Esophagus squamous epithelium (tissue), 5 donors: ENCODE results near the gene SPDYE4. TPM values are rescaled to one million over a fixed set of nuclear protein-coding genes. Genes with fewer than 3 reads are reported as not detected.
"Not testable (repeated sequence)": the region's sequence is repeated elsewhere in the genome, so short reads cannot be mapped to it uniquely, and the experiment has no call there.

Experiments
- DNase-seq: peaks from one replicate; lab custom pipeline; 2025; lab: John Stamatoyannopoulos, UW
- H3K27ac ChIP-seq, 4 donors: fragments of 200-600 bp; sonication (generic); one replicate each; pipeline ENCODE4 v1.5.1; 2016 to 2019; ENCODE audit warnings: mild to moderate bottlenecking in 1 of 4
- H3K27me3 ChIP-seq, 4 donors: fragments of 200-600 bp; sonication (generic); 1 replicate in 3 of 4; 2 replicates in 1 of 4; pipeline versions ENCODE4 v1.5.1 to v1.6.0; 2017 to 2021; ENCODE audit warnings: antibody characterized with exemption in 1 of 4
- H3K36me3 ChIP-seq, 3 donors: fragments of 200-600 bp; sonication (generic); one replicate each; pipeline ENCODE4 v1.5.1; 2016 to 2019
- H3K4me1 ChIP-seq, 3 donors: fragments of 200-600 bp; sonication (generic); one replicate each; pipeline ENCODE4 v1.5.1; 2017 to 2019
- H3K4me3 ChIP-seq, 4 donors: fragments of 200-600 bp; sonication (generic); 1 replicate in 3 of 4; 2 replicates in 1 of 4; pipeline ENCODE4 v1.5.1; 2016 to 2019; ENCODE audit warnings: mild to moderate bottlenecking in 2 of 4, moderate library complexity in 1 of 4
- H3K9me3 ChIP-seq, 3 donors: fragments of 200-600 bp; sonication (generic); one replicate each; pipeline ENCODE4 v1.5.1; 2016 to 2019
- POLR2A ChIP-seq, 4 donors: fragments of 450-650 bp; IDR thresholded peaks; one replicate each; pipeline ENCODE4 v1.6.1; 2017; ENCODE audit warnings: antibody characterized with exemption in 4 of 4, mild to moderate bottlenecking in 4 of 4, moderate library complexity in 3 of 4
- WGBS, 2 donors: methylation state at CpG; one replicate each; pipeline ENCODE4 v1.1.5; 2018; 5-methylcytosine and 5-hydroxymethylcytosine counted together
- intact Hi-C: fragments of 100-400 bp; cut with DNase I; formaldehyde crosslinking; loops from one replicate; pipeline ENCODE4 v1.15.0; 2022
- total RNA-seq, 4 donors: library from RNA; depleted of rRNA; stranded (reverse); fragments of >200 nt; gene quantifications; one replicate each; pipeline ENCODE4 v1.1.0, GENCODE V29; 2016
- TF ChIP-seq, protein P1 (sequence below), 6 experiments: fragments of 450-650 bp in 4 of 6; fragments of 200-600 bp in 2 of 6; sonication (generic) in 2 of 6; IDR thresholded peaks; one replicate each; pipeline ENCODE4 v1.5.1; 2016 to 2019; ENCODE audit warnings: antibody characterized with exemption in 6 of 6, mild to moderate bottlenecking in 4 of 6, moderate library complexity in 4 of 6
- donor health status: DM: yes; HTN: yes; CAD: no.

The SPDYE4 gene, protein sequence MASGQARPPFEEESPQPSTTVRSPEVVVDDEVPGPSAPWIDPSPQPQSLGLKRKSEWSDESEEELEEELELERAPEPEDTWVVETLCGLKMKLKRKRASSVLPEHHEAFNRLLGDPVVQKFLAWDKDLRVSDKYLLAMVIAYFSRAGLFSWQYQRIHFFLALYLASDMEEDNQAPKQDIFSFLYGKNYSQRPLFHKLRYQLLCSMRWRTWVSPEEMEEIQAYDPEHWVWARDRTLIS
- not detected for total RNA-seq

DNA sequence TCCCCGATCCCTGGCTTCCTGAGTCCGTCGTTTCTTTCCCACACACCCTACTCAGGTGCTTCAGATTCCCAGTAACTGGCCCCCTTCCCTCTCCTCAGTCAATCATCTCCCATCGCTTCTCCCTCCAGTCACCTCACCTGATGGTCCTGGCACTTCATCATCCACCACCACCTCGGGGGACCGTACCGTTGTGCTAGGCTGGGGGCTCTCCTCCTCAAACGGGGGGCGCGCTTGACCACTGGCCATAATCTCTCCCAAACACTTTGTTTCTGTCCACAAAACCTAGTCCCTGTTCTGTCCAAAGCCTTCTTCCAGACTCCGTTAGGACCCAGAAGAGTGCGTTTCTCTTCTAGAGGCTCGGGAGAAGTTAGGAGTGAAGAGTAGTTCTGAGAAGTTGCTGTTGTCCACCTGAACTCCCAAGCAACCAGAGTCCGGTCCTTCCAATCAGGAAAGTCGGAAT lies at the start of gene SPDYE4:
TSS of gene SPDYE4 (minus strand) at position 410 of the 460 bp plus-strand sequence. CDS start at position 246, 164 bp downstream.
- Histone ChIP-seq H3K27me3 (peaks cover 0 to 5% (median 0%) of the 10 kb centered on the region in 4 donors), H3K36me3 (no peaks in the 10 kb centered on the region), H3K4me3 (no peak within 1 kb of the TSS), H3K9me3 (no peaks in the 10 kb centered on the region), H3K4me1 (no peaks in the 10 kb centered on the region), H3K27ac (no peak within 1 kb of the TSS)
- DNase-seq: no peak
- WGBS, 2 donors: 81 to 88% methylated on average over 9 to 15 of the region's 15 CpGs
- intact Hi-C loops: no loop called here
- no peak for TF ChIP-seq POLR2A (IDR thresholded peaks at IDR 0.05)
- TF ChIP-seq, protein P1, sequence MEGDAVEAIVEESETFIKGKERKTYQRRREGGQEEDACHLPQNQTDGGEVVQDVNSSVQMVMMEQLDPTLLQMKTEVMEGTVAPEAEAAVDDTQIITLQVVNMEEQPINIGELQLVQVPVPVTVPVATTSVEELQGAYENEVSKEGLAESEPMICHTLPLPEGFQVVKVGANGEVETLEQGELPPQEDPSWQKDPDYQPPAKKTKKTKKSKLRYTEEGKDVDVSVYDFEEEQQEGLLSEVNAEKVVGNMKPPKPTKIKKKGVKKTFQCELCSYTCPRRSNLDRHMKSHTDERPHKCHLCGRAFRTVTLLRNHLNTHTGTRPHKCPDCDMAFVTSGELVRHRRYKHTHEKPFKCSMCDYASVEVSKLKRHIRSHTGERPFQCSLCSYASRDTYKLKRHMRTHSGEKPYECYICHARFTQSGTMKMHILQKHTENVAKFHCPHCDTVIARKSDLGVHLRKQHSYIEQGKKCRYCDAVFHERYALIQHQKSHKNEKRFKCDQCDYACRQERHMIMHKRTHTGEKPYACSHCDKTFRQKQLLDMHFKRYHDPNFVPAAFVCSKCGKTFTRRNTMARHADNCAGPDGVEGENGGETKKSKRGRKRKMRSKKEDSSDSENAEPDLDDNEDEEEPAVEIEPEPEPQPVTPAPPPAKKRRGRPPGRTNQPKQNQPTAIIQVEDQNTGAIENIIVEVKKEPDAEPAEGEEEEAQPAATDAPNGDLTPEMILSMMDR (IDR thresholded peaks at IDR 0.05): no peak

DNA sequence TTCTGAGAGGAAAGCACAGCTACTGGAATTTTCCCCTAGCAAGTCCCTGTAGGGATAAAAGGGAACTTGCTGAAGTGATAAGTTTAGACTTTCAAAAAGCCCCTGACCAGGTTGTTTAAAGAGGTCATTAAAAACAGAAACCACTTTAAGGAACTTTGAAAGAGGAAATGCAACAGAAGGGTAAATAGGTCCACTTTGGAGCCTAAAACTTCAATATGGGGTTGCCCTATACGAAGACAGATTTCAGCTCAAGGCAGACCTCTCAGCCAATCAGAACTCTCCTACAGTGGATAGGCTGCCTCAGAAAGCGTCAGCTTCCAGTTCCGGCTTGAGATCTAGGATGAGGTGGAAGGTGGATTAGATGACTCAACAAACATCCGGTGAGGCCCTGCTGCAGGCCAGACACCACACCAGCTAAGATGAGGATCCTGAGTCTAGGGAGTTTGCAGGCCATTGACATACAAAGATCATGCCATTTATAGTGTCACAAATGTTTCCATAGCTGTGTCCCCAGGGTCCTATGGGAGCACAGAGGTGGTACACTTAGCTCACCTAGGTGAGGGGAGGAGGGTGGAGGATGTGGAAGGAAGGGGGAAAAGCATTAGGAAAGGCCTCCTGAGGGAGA lies 48.7 kb upstream of the SPDYE4 start:
- 39 to 47% methylated on average over 4 of the region's 4 CpGs for WGBS, 2 donors
- no peak overlapping the region for H3K4me3 ChIP-seq
- peaks cover 0 to 31% (median 0%) of the 10 kb centered on the region in 4 donors for H3K27me3 ChIP-seq
- H3K36me3 ChIP-seq: no peaks in the 10 kb centered on the region
- peaks cover 0 to 13% (median 0%) of the 10 kb centered on the region in 3 donors for H3K9me3 ChIP-seq
- intact Hi-C loops: no loop called here
- TF ChIP-seq POLR2A (IDR thresholded peaks at IDR 0.05): no peak
- TF ChIP-seq, protein P1 (IDR thresholded peaks at IDR 0.05): no peak
- DNase-seq: no peak
- H3K27ac ChIP-seq: no peak overlapping the region
- no peaks in the 10 kb centered on the region for H3K4me1 ChIP-seq

DNA sequence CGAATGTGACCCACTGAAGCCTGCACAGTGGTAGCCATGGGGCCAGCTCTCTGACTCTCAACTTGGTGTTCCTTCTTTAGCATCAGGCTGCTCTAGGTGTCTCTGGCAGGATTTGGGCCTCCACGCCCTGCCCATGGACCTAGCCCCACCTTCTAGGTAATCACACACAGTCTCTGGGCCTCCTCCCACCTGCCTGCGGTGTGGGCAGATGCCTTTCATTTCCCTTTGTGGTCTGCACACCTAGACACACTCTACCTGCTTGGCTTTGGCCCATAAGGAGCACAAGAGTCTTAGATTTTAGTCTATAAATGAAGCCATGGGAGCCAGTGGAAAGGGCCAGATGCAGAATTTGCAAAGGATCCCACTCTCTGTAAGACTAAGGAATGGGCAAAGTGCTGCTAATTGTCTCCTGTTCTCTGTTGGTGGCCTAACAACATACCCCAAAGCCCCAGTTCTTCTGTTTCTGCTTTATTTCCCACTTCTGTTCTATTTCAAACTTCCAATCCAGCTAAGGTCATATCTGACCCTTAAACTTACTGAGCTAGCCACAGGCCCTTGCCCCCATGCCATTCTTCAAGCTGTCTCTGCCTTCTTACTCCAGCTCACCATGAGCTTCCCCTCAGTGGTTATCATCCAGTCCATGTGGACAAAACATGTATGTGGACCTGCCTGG lies 48.0 kb upstream of the SPDYE4 start:
- H3K4me3 ChIP-seq: no peak overlapping the region
- H3K27me3 ChIP-seq: peaks cover 0 to 32% (median 0%) of the 10 kb centered on the region in 4 donors
- H3K27ac ChIP-seq: no peak overlapping the region
- DNase-seq: no peak
- no peak for TF ChIP-seq POLR2A (IDR thresholded peaks at IDR 0.05)
- TF ChIP-seq, protein P1 (IDR thresholded peaks at IDR 0.05): no peak
- intact Hi-C loops: no loop called here
- no peaks in the 10 kb centered on the region for H3K4me1 ChIP-seq
- WGBS, 2 donors: 79 to 82% methylated on average over 3 of the region's 3 CpGs
- H3K9me3 ChIP-seq: peaks cover 0 to 11% (median 0%) of the 10 kb centered on the region in 3 donors
- H3K36me3 ChIP-seq: no peaks in the 10 kb centered on the region

DNA sequence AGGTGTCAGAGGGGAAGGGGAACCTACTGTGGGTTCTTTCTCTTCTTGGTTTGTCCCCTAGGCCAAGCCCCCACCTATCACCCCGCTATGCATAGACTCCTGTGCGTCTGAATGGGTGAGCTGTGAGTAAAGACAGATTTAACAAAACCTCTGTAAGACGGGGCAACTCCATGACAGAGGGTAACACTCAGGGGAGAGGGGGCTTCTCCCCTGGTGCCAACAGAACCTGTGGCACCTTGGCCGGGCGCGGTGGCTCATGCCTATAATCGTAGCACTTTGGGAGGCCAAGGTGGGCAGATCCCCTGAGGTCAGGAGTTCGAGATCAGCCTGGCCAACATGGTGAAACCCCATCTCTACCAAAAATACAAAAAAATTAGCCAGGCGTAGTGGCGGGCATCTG lies 47.0 kb upstream of the SPDYE4 start:
- H3K9me3 ChIP-seq, H3K36me3 ChIP-seq, H3K27ac ChIP-seq, H3K4me3 ChIP-seq, H3K4me1 ChIP-seq, DNase-seq, intact Hi-C loops: not testable (repeated sequence)
- 93 to 100% methylated on average over 3 to 10 of the region's 10 CpGs for WGBS, 2 donors
- H3K27me3 ChIP-seq: peaks cover 0 to 32% (median 0%) of the 10 kb centered on the region in 4 donors

DNA sequence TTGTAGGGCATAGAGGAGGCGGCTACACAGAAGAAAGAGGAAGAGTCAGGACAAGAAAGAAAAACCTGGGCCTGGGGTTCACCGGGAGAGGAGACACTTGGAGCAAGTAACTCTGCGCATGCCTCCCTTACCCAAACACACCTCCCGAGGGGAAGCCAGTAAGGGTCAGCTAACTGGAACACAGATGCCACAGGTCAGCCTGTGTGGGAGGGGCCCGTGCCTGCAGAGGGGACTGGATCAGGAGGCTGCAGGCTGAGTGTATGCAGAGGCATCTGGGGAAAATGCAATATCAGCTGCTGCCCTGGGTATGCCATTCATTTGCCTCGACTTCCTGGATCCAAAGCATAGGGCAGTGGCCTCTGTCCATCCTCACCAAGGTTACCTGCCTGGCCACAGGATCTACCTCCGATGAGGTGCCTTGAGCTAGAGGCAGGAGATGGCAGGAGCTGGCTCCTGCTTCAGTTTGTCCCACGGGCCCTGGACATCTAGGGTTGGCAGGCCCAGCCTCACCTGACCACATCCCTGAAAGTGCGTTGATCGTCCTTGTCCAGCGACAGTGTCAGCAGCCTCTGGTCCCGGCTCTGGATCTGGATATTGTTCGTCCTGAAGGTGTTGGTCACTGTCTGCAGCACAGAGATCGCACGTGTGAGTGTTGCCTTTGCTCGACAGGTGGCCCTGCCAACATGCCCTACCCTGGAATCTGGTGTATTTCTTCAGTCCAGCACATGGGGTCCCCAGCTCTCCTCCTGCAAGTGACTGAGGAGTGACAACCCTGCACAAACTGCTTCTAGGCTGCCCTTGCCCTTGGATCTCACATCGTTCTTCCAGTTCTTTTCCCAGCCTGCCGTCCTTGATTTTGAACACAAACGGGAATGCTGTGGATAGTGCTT lies 45.4 kb upstream of the SPDYE4 start:
- H3K27me3 ChIP-seq: peaks cover 0 to 30% (median 0%) of the 10 kb centered on the region in 4 donors
- H3K4me3 ChIP-seq: no peak overlapping the region
- TF ChIP-seq POLR2A (IDR thresholded peaks at IDR 0.05): no peak
- intact Hi-C loops: no loop called here
- no peaks in the 10 kb centered on the region for H3K9me3 ChIP-seq
- no peak for DNase-seq
- peaks cover 0 to 12% (median 7%) of the 10 kb centered on the region in 3 donors for H3K4me1 ChIP-seq
- H3K36me3 ChIP-seq: no peaks in the 10 kb centered on the region
- no peak overlapping the region for H3K27ac ChIP-seq
- 66 to 75% methylated on average over 11 to 17 of the region's 19 CpGs for WGBS, 2 donors
